ENCODE data around the gene CARD10. TPM values are rescaled to one million over a fixed set of nuclear protein-coding genes. Genes with fewer than 3 reads are reported as not detected.
"Not testable (repeated sequence)": the region's sequence is repeated elsewhere in the genome, so short reads cannot be mapped to it uniquely, and the experiment has no call there.

Gene CARD10
- total RNA-seq, 2 donors from 2014 or later = 17.4 to 28.7 TPM

DNA sequence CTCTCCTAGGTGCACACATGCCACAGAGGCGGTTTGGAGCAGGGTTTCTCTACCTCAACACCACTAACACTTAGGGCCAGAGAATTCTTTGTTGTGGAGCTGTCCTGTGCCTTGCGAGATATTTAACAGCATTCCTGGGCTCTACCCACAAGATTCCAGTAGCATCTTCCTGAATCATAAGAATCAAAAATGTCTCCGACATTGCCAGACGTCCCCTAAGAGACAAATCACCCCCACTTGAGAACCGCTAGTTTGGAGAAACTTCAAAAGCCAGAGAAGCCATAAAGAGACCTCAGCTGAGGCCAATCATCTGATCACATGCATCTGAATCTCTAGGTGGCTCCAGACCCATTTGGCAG, 49.1 kb downstream of the CARD10 start:
- Histone ChIP-seq H3K4me3 (no peak overlapping the region), H3K27ac (no peak overlapping the region), H3K36me3 (replicated peaks in 1 of 2; ENCODE audit: insufficient read depth in 1 of 2, low read depth in 2 of 2) (no peaks in the 10 kb centered on the region), H3K4me1 (no peaks in the 10 kb centered on the region), H3K27me3 (no peaks in the 10 kb centered on the region), H3K9me3 (no peaks in the 10 kb centered on the region)
- DNase-seq (no peak), ATAC-seq (no peak)
- no peak for TF ChIP-seq POLR2A (IDR thresholded peaks at IDR 0.05)
- TF ChIP-seq, protein P1, sequence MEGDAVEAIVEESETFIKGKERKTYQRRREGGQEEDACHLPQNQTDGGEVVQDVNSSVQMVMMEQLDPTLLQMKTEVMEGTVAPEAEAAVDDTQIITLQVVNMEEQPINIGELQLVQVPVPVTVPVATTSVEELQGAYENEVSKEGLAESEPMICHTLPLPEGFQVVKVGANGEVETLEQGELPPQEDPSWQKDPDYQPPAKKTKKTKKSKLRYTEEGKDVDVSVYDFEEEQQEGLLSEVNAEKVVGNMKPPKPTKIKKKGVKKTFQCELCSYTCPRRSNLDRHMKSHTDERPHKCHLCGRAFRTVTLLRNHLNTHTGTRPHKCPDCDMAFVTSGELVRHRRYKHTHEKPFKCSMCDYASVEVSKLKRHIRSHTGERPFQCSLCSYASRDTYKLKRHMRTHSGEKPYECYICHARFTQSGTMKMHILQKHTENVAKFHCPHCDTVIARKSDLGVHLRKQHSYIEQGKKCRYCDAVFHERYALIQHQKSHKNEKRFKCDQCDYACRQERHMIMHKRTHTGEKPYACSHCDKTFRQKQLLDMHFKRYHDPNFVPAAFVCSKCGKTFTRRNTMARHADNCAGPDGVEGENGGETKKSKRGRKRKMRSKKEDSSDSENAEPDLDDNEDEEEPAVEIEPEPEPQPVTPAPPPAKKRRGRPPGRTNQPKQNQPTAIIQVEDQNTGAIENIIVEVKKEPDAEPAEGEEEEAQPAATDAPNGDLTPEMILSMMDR (IDR thresholded peaks at IDR 0.05) = no peak
- intact Hi-C loops (cut with DNase I) = no loop called here
- 85% methylated on average over 5 of the region's 5 CpGs for WGBS, 2 donors

GRCh38 chr22:37469416-37470086, 49.7 kb downstream of the CARD10 start:
- intact Hi-C loops (cut with DNase I) = no loop called here
- DNase-seq = no peak
- Histone ChIP-seq H3K4me1 (no peaks in the 10 kb centered on the region), H3K27ac (no peak overlapping the region), H3K4me3 (no peak overlapping the region), H3K9me3 (no peaks in the 10 kb centered on the region), H3K36me3 (replicated peaks in 1 of 2; ENCODE audit: insufficient read depth in 1 of 2, low read depth in 2 of 2) (no peaks in the 10 kb centered on the region), H3K27me3 (no peaks in the 10 kb centered on the region)
- no peak for ATAC-seq
- WGBS, 2 donors = 72 to 76% methylated on average over 7 to 8 of the region's 8 CpGs
- no peak for TF ChIP-seq POLR2A (IDR thresholded peaks at IDR 0.05)
- TF ChIP-seq, protein P1 (IDR thresholded peaks at IDR 0.05) = no peak

GRCh38 chr22:37468201-37468695, 51.0 kb downstream of the CARD10 start:
- H3K9me3 ChIP-seq; H3K27me3 ChIP-seq; H3K4me1 ChIP-seq; H3K27ac ChIP-seq; H3K4me3 ChIP-seq; H3K36me3 ChIP-seq (replicated peaks in 1 of 2; ENCODE audit: insufficient read depth in 1 of 2, low read depth in 2 of 2); ATAC-seq; DNase-seq; intact Hi-C loops (cut with DNase I): not testable (repeated sequence)
- 89 to 91% methylated on average over 14 of the region's 14 CpGs for WGBS, 2 donors

DNA sequence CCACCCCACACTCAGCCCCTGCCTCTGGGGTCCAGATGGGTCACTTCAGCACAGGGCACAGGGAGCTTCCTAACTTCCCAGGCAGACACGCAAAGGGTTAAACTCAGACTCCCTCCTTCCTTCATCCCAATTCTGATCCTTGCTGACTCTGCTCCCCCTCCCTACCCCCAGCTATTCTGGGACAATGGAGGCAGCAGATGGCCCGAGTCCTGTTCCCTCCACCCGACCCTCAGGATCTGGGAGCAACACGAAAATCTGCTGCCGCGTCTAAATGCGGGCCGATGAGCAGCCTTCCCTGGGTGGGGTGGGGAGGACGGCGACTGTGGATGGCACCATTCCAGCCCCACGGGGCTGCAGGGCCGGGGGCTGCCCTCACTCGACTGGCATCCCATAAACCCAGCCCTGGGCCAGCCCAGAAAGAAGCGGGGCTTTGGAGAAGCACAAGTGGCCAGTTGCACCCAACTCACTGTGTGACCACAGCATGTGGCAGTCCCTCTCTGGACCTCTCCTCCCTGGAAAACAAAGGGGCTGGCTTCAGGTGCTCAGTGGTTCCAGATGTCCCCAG, 51.7 kb downstream of the CARD10 start:
- WGBS, 2 donors = 60 to 84% methylated on average over 4 to 14 of the region's 14 CpGs
- H3K27me3 ChIP-seq = no peaks in the 10 kb centered on the region
- DNase-seq = no peak

DNA sequence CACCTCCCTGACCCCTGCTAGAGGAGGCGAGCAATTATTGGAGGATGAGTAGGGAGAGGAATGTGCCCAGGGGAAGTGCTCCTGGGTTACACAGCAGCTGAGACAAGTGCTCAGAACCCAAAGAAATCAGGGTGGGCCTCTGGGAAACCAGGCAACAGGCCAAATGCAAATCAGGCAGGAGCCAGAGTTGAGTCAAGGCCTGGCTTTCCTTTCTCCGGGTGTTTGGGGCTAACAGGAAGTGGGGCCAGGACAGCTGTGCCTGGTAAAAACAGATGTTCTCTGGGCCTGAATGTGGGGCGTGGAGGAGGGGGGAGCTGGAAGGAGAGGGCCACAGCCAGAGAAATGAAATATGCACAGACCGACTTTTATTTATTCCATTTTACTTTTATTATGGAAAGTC, 55.0 kb downstream of the CARD10 start:
- Histone ChIP-seq H3K4me1 (no peaks in the 10 kb centered on the region), H3K9me3 (no peaks in the 10 kb centered on the region), H3K4me3 (no peak overlapping the region), H3K36me3 (replicated peaks in 1 of 2; ENCODE audit: insufficient read depth in 1 of 2, low read depth in 2 of 2) (no peaks in the 10 kb centered on the region), H3K27ac (no peak overlapping the region), H3K27me3 (no peaks in the 10 kb centered on the region)
- TF ChIP-seq POLR2A (IDR thresholded peaks at IDR 0.05) = no peak
- TF ChIP-seq, protein P1 (IDR thresholded peaks at IDR 0.05) = no peak
- intact Hi-C loops (cut with DNase I) = no loop called here
- DNase-seq (no peak), ATAC-seq (no peak)
- 52 to 61% methylated on average over 4 of the region's 4 CpGs for WGBS, 2 donors

More for the DNA sequence above, 51.7 kb downstream of the CARD10 start:
- H3K36me3 ChIP-seq (replicated peaks in 1 of 2; ENCODE audit: insufficient read depth in 1 of 2, low read depth in 2 of 2) = no peaks in the 10 kb centered on the region
- intact Hi-C loops (cut with DNase I) = no loop called here
- ATAC-seq = no peak
- no peak overlapping the region for H3K4me3 ChIP-seq
- no peak overlapping the region for H3K27ac ChIP-seq
- no peaks in the 10 kb centered on the region for H3K9me3 ChIP-seq
- no peak for TF ChIP-seq POLR2A (IDR thresholded peaks at IDR 0.05)
- TF ChIP-seq, protein P1 (IDR thresholded peaks at IDR 0.05) = no peak
- no peaks in the 10 kb centered on the region for H3K4me1 ChIP-seq

Data from body of pancreas (tissue), 4 donors.